Progenitor cell of endocrine pancreas (in vitro differentiated cells): ENCODE data around the gene PDE7B. TPM values are rescaled to one million over a fixed set of nuclear protein-coding genes. Genes with fewer than 3 reads are reported as not detected.

Experiments used
- DNase-seq: peaks from one replicate; pipeline ENCODE4 v3.0.0; 2021; ENCODE audit warnings: low spot score; ENCODE audit not compliant: unreplicated experiment
- H3K27ac Mint-ChIP-seq: 2 replicates; pipeline ENCODE4 v1.8.0; 2021; ENCODE audit warnings: mild to moderate bottlenecking, moderate library complexity, mixed read lengths
- H3K27me3 Mint-ChIP-seq: 2 replicates; pipeline ENCODE4 v1.8.0; 2021; ENCODE audit warnings: mixed read lengths
- H3K36me3 Mint-ChIP-seq: 2 replicates; pipeline ENCODE4 v1.8.0; 2022; ENCODE audit warnings: mixed read lengths; ENCODE audit not compliant: insufficient read depth
- H3K4me1 Mint-ChIP-seq: 2 replicates; pipeline ENCODE4 v1.8.0; 2021; ENCODE audit warnings: low read depth, mixed read lengths
- H3K4me3 Mint-ChIP-seq: 2 replicates; pipeline ENCODE4 v1.8.0; 2021; ENCODE audit warnings: low read depth, mild to moderate bottlenecking, moderate library complexity, mixed read lengths
- H3K9me3 Mint-ChIP-seq: 2 replicates; pipeline ENCODE4 v1.8.0; 2021; ENCODE audit warnings: low read depth, mixed read lengths
- total RNA-seq: library from RNA; stranded (reverse); gene quantifications from 2 replicates; pipeline ENCODE4 v1.2.1, GENCODE V29; 2021
- TF ChIP-seq, protein P1 (sequence below): fragments of 200-600 bp; sonication (generic); IDR thresholded peaks from one replicate; pipeline ENCODE4 v1.5.0; 2021; ENCODE audit warnings: antibody characterized with exemption, mild to moderate bottlenecking; ENCODE audit not compliant: unreplicated experiment

PDE7B gene
- total RNA-seq, 1 donor from 2014 or later: 0.07 TPM

DNA sequence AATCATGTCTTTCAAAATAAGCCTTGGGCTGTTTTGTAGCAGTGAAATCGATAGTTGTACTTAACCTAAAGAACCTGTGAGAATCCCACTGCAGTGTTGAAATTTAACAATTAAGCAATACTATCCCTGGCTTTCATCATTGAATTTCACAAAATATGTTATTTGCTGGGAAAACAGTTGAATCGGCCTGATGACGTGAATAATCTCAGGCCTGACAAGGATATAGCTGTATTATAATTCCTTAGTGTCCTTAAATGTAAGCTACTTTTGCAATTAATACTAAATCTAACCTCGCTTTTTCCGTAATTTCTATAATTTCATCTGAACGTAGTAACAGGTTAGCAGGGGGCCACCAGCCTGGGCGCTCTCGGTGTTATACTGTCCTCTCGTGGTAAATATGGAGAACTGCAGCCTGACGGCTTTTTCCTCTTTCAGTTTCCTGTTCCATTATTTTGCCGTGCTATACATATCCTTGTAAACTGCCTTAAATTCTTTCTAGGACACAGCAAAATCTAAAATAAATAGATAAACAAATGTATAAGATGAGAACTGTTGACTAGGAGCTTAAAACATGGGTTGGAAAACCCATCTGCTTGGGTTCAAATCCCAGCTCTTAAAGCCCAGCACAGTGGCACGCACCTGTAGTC lies 374.6 kb downstream of the PDE7B start:
- TF ChIP-seq, protein P1, sequence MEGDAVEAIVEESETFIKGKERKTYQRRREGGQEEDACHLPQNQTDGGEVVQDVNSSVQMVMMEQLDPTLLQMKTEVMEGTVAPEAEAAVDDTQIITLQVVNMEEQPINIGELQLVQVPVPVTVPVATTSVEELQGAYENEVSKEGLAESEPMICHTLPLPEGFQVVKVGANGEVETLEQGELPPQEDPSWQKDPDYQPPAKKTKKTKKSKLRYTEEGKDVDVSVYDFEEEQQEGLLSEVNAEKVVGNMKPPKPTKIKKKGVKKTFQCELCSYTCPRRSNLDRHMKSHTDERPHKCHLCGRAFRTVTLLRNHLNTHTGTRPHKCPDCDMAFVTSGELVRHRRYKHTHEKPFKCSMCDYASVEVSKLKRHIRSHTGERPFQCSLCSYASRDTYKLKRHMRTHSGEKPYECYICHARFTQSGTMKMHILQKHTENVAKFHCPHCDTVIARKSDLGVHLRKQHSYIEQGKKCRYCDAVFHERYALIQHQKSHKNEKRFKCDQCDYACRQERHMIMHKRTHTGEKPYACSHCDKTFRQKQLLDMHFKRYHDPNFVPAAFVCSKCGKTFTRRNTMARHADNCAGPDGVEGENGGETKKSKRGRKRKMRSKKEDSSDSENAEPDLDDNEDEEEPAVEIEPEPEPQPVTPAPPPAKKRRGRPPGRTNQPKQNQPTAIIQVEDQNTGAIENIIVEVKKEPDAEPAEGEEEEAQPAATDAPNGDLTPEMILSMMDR: peak; percentile 100
- Mint-ChIP-seq H3K4me1 (peaks cover 1% of the 10 kb centered on the region), H3K4me3 (no peak overlapping the region), H3K9me3 (peaks cover 14% of the 10 kb centered on the region), H3K27ac (no peak overlapping the region), H3K27me3 (no peaks in the 10 kb centered on the region), H3K36me3 (no peaks in the 10 kb centered on the region)
- peak; percentile 25 for DNase-seq

DNA sequence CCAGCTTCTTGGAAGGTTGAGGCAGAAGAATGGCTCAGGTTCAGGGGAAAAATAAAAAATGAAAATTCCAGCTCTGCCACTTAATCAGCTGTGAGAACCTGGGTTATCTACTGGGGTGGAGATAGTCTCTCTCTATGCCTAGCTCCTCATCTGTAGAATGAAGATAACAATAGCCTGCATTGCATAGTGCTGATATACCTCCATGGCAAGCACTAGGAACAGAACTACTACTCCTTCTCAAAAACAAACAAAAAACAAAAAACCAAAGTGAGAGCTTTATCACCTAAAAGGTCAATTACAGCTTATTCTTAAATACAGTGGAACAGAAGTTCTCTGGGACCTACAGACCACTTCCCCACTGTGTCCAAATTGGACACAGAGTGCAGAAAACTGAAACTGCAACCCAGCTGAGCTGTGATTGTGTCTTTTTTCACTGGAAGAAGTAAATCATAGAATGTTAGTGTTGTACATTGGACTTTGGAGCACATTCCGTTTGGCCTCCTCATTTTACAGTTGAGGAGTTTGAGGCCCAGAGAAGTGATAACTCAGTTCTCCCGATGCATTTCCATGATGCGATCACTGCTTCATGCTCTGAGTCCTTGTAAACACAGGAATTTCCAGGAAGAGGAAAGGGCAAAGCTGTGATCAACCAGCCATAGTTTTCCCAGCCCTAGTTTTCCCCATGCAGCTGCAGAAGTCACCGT lies 375.3 kb downstream of the PDE7B start:
- no peak overlapping the region for H3K4me3 Mint-ChIP-seq
- peaks cover 1% of the 10 kb centered on the region for H3K4me1 Mint-ChIP-seq
- TF ChIP-seq, protein P1: no peak
- no peaks in the 10 kb centered on the region for H3K36me3 Mint-ChIP-seq
- peaks cover 11% of the 10 kb centered on the region for H3K9me3 Mint-ChIP-seq
- no peak overlapping the region for H3K27ac Mint-ChIP-seq
- no peak for DNase-seq
- no peaks in the 10 kb centered on the region for H3K27me3 Mint-ChIP-seq

DNA sequence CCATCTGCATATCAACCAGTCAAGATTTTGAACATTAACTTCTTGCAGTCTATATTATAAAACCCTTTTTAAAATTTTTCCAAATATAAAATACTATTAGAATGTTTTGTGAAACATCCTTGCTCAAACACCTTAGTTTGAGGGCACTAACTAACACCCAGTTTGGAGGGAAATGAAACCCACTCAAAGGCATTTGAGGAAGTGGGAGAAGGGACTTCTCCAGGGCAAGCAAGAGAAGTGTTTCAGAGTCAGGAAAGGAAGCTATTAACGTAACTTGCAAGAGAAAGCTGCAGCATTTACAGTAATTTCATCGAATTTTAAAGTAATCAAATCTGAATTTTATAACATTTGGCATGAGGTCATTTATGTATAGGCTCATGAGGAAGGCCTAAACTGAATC lies 377.3 kb downstream of the PDE7B start:
- no peaks in the 10 kb centered on the region for H3K36me3 Mint-ChIP-seq
- no peak overlapping the region for H3K4me3 Mint-ChIP-seq
- H3K27me3 Mint-ChIP-seq: no peaks in the 10 kb centered on the region
- no peak for DNase-seq
- H3K27ac Mint-ChIP-seq: no peak overlapping the region
- H3K4me1 Mint-ChIP-seq: peaks cover 1% of the 10 kb centered on the region
- peaks cover 3% of the 10 kb centered on the region for H3K9me3 Mint-ChIP-seq
- TF ChIP-seq, protein P1: no peak

DNA sequence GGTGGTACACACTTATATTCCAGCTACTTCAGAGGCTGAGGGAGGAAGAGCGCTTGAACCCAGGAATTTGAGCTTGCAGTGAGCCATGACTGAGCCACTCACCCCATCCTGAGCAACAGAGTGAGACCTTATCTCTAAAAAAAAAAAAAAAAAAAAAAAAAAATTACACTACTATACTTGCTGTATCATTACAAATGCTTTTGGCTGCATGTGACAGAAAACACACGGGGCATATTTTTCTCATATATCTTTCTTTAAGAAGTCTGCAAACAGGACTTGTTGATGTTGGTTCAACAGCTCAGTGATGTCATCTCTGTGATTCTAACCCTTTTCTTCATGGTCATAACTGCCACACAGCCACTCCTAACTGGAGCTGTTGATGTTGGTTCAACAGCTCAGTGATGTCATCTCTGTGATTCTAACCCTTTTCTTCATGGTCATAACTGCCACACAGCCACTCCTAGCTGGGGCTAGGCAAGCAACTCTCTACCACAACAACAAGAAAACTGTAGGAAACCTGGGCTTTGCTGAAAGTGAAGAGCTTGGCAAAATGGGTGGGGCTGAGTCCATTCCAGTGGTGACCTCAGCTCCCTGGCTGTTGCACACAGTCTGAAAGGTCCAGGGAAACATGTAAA lies 378.8 kb downstream of the PDE7B start:
- Mint-ChIP-seq H3K4me1 (peaks cover 5% of the 10 kb centered on the region), H3K27me3 (no peaks in the 10 kb centered on the region), H3K36me3 (no peaks in the 10 kb centered on the region), H3K9me3 (no peaks in the 10 kb centered on the region), H3K27ac (no peak overlapping the region), H3K4me3 (no peak overlapping the region)
- no peak for DNase-seq
- TF ChIP-seq, protein P1: no peak

DNA sequence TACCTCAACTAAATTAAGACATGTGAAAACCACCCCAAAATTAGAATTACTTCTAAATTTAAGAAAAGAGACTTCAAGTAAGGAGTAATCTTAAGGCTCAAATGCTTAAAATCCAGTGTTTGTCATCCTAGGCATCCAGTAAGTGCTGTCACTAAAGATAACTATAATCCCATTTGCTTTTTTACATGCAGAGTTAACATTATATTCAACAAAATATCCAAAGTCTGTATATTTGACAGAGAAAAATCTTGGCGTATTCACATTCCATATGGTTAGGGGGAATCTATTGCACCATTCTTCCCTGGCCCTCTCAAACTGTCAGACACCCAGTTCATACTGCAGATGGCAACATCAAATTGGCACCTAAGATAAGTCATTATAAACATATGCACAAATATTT lies 381.2 kb downstream of the PDE7B start:
- Mint-ChIP-seq H3K4me1 (peaks cover 5% of the 10 kb centered on the region), H3K9me3 (no peaks in the 10 kb centered on the region), H3K27ac (no peak overlapping the region), H3K4me3 (no peak overlapping the region), H3K27me3 (no peaks in the 10 kb centered on the region), H3K36me3 (peaks cover 5% of the 10 kb centered on the region)
- TF ChIP-seq, protein P1: no peak
- no peak for DNase-seq
